ENCODE measurements around the gene OR2A25. TPM values are rescaled to one million over a fixed set of nuclear protein-coding genes. Genes with fewer than 3 reads are reported as not detected.

Gene OR2A25
- total and polyA plus RNA-seq, 10 of the 15 experiments (the other 5 are each of a cell fraction or from before 2014, with no cell fraction given): not detected

GRCh38 chr7:144020340-144020739 is 49.3 kb upstream of the OR2A25 start:
- ChIA-PET RAD21 (ENCODE audit: unreplicated experiment) (no interaction called here), SMC1A (ENCODE audit: uncharacterized antibody, unreplicated experiment) (no interaction called here), CTCF (interaction anchor here (0.9 to 1.4 kb wide), 3 partner anchors 10 to 108 kb away, joined by 3 read pairs; no protein-coding TSS in a partner anchor), POLR2A (interaction anchor here (1.1 kb wide), 1 partner anchor 12 kb away, joined by 3 read pairs; no protein-coding TSS in a partner anchor)
- in situ Hi-C loops (cut with MboI) (no loop called here), intact Hi-C loops (cut with micrococcal nuclease; ENCODE audit: unreplicated experiment) (no loop called here)
- Histone ChIP-seq H3K4me3 (no peak overlapping the region), H3K27ac (ENCODE audit: control insufficient read depth, insufficient read depth) (no peak overlapping the region), H4K20me1 (ENCODE audit: control insufficient read depth, insufficient read depth) (no peaks in the 10 kb centered on the region), H3K27me3 (replicated peaks in 1 of 2; ENCODE audit: control insufficient read depth in 2 of 2, insufficient read depth in 2 of 2, low read length in 1 of 2) (no peaks in the 10 kb centered on the region), H3K4me1 (ENCODE audit: control insufficient read depth, insufficient read depth, low read length) (no peaks in the 10 kb centered on the region), H3K36me3 (ENCODE audit: control insufficient read depth in 2 of 2, insufficient read depth in 2 of 2, low read length in 1 of 2) (no peaks in the 10 kb centered on the region), H3K9ac (ENCODE audit: control insufficient read depth, insufficient read depth, low read length) (no peak overlapping the region), H3K4me2 (ENCODE audit: control insufficient read depth, insufficient read depth) (no peak overlapping the region), H2AFZ (ENCODE audit: control insufficient read depth, low read depth, low read length) (no peak overlapping the region), H3K9me3 (replicated peaks; ENCODE audit: control insufficient read depth, insufficient read depth, low read length) (no peaks in the 10 kb centered on the region), H3K79me2 (ENCODE audit: control insufficient read depth, insufficient read depth, low read length) (no peaks in the 10 kb centered on the region)
- TF ChIP-seq, protein P1, sequence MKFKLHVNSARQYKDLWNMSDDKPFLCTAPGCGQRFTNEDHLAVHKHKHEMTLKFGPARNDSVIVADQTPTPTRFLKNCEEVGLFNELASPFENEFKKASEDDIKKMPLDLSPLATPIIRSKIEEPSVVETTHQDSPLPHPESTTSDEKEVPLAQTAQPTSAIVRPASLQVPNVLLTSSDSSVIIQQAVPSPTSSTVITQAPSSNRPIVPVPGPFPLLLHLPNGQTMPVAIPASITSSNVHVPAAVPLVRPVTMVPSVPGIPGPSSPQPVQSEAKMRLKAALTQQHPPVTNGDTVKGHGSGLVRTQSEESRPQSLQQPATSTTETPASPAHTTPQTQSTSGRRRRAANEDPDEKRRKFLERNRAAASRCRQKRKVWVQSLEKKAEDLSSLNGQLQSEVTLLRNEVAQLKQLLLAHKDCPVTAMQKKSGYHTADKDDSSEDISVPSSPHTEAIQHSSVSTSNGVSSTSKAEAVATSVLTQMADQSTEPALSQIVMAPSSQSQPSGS (IDR thresholded peaks at IDR 0.05; ENCODE audit: low read length): no peak
- no peak for TF ChIP-seq TCF7 (IDR thresholded peaks at IDR 0.05; ENCODE audit: borderline replicate concordance)
- no peak for TF ChIP-seq NFYA (IDR thresholded peaks at IDR 0.05; ENCODE audit: borderline replicate concordance, low read depth, low read length)
- TF ChIP-seq JUND (IDR thresholded peaks at IDR 0.05; ENCODE audit: low read depth, low read length): no peak
- no peak for TF ChIP-seq BMI1 (IDR thresholded peaks at IDR 0.05; ENCODE audit: borderline replicate concordance)
- no peak for TF ChIP-seq RB1 (IDR thresholded peaks at IDR 0.05; ENCODE audit: borderline replicate concordance)
- no peak for TF ChIP-seq IRF4 (IDR thresholded peaks at IDR 0.05; ENCODE audit: low read depth, low read length)
- TF ChIP-seq MTA3 (IDR thresholded peaks at IDR 0.05; ENCODE audit: borderline replicate concordance, low read length): no peak
- no peak for TF ChIP-seq NFXL1 (IDR thresholded peaks at IDR 0.05; ENCODE audit: borderline replicate concordance)
- ATAC-seq (no peak), DNase-seq (ENCODE audit: low read depth, low spot score) (no peak), FAIRE-seq (no peak)
- WGBS (ENCODE audit: insufficient coverage, insufficient replicate concordance, low lambda C conversion rate, missing lambda C conversion rate): 0% methylated on average over 3 of the region's 3 CpGs
- no TSS peak for BruUV-seq (replicated peaks)

Measured in GM12878 (cell line).